ENCODE results near the gene TCP11.
A peak's percentile ranks its signal among the peaks of the same experiment; 100 is the strongest.

The TCP11 gene

DNA sequence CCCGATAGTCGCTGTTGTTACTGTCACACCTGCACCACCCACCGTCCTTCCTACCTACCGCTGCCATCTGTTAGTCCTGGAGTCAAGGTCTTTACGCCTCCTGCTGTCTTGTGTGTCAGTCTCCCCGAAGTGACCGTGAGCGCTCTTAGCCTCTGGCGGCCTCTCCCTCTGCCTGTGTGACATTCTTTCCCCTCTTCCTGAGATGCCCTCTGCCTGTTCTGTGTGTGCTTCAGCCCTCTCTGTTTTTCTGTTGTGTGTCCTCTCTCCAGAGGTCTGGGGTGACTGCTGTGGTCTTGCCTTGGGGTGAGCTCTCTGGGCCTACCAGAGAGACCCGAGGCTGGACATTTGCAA lies 54.9 kb downstream of the TCP11 start:
- Histone ChIP-seq H3K4me1 (peaks cover 0 to 36% (median 16%) of the 10 kb centered on the region in 4 donors), H3K27ac (no peak overlapping the region), H3K4me3 (no peak overlapping the region), H3K9me3 (no peaks in the 10 kb centered on the region), H3K27me3 (no peaks in the 10 kb centered on the region), H3K36me3 (peaks cover 71 to 91% (median 89%) of the 10 kb centered on the region in 3 donors)
- TF ChIP-seq, protein P1, sequence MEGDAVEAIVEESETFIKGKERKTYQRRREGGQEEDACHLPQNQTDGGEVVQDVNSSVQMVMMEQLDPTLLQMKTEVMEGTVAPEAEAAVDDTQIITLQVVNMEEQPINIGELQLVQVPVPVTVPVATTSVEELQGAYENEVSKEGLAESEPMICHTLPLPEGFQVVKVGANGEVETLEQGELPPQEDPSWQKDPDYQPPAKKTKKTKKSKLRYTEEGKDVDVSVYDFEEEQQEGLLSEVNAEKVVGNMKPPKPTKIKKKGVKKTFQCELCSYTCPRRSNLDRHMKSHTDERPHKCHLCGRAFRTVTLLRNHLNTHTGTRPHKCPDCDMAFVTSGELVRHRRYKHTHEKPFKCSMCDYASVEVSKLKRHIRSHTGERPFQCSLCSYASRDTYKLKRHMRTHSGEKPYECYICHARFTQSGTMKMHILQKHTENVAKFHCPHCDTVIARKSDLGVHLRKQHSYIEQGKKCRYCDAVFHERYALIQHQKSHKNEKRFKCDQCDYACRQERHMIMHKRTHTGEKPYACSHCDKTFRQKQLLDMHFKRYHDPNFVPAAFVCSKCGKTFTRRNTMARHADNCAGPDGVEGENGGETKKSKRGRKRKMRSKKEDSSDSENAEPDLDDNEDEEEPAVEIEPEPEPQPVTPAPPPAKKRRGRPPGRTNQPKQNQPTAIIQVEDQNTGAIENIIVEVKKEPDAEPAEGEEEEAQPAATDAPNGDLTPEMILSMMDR (IDR thresholded peaks at IDR 0.05): no peak
- intact Hi-C loops (cut with DNase I; ENCODE audit: low total_unique reads): no loop called here
- DNase-seq: no peak

GRCh38 chr6:35085359-35086281 lies 55.5 kb downstream of the TCP11 start:
- H3K27ac ChIP-seq: no peak overlapping the region
- no peaks in the 10 kb centered on the region for H3K9me3 ChIP-seq
- no peaks in the 10 kb centered on the region for H3K27me3 ChIP-seq
- TF ChIP-seq, protein P1 (IDR thresholded peaks at IDR 0.05): no peak
- H3K36me3 ChIP-seq: peaks cover 78 to 98% (median 96%) of the 10 kb centered on the region in 3 donors
- intact Hi-C loops (cut with DNase I; ENCODE audit: low total_unique reads): no loop called here
- DNase-seq: no peak
- no peak overlapping the region for H3K4me3 ChIP-seq
- H3K4me1 ChIP-seq: peaks cover 0 to 29% (median 13%) of the 10 kb centered on the region in 4 donors

DNA sequence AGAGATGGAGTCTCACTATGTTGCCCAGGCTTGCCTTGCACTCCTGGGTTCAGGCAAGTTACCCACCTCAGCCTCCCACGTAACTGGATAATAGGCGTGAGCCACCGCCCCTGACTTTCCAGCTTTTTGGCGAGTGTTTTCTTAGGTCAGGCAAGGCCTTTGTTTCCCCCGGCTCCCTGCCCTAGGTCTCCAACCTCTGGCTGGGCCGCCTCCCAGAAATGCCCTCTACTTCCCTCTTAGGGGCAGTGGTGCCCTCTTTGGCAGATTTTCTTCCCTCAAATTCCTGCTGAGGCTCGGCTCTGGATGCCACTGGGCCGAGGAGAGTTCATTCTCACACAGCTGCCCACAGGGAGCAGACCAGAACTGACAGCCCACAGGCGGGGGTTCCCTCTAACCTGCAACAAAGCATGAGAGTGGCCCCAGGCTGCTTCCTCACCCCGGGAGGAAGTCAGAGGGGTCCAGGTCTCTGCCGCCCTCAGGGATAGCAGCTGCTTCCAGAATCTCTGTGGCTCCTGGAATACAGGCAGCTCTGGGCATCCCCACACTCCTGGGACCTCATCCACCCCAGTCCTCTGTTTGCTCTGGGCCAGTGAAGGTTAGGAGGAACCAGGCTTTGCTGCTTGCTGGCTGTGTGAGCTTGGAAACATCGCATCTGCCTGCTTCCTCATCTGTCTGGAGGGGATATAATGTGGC lies 56.5 kb downstream of the TCP11 start:
- intact Hi-C loops (cut with DNase I; ENCODE audit: low total_unique reads): no loop called here
- Histone ChIP-seq H3K27ac (no peak overlapping the region), H3K27me3 (no peaks in the 10 kb centered on the region), H3K9me3 (no peaks in the 10 kb centered on the region), H3K4me1 (peaks cover 0 to 20% (median 9%) of the 10 kb centered on the region in 4 donors), H3K4me3 (no peak overlapping the region), H3K36me3 (peaks cover 87 to 100% (median 99%) of the 10 kb centered on the region in 3 donors)
- DNase-seq: peak; percentile 14 to 55
- TF ChIP-seq, protein P1 (IDR thresholded peaks at IDR 0.05): no peak

DNA sequence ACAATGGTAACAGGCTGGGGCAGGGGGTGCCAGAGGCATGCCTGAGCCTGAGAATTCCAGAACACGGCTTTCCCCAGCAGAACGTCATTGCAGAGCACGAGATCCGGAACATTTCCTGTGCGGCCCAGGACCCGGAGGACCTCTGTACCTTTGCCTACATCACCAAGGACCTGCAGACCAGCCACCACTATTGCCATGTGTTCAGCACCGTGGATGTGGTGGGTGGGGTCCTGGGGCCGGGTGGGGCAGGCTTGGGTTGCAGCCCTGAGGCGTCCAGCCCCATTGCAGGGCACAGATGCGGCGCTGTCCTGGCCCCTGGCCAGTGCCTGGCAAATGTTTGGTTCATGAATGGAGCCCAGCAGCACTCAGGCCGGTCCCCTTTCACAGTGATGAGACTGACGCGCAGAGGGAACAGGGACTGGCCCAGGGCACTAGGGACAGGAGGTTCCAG lies 57.1 kb downstream of the TCP11 start:
- Histone ChIP-seq H3K4me3 (no peak overlapping the region), H3K27ac (no peak overlapping the region), H3K4me1 (peaks cover 0 to 14% (median 4%) of the 10 kb centered on the region in 4 donors), H3K36me3 (peaks cover 93 to 100% (median 100%) of the 10 kb centered on the region in 3 donors), H3K27me3 (no peaks in the 10 kb centered on the region), H3K9me3 (no peaks in the 10 kb centered on the region)
- TF ChIP-seq, protein P1 (IDR thresholded peaks at IDR 0.05): no peak
- intact Hi-C loops (cut with DNase I; ENCODE audit: low total_unique reads): no loop called here
- DNase-seq: peak; percentile 17 to 60

DNA sequence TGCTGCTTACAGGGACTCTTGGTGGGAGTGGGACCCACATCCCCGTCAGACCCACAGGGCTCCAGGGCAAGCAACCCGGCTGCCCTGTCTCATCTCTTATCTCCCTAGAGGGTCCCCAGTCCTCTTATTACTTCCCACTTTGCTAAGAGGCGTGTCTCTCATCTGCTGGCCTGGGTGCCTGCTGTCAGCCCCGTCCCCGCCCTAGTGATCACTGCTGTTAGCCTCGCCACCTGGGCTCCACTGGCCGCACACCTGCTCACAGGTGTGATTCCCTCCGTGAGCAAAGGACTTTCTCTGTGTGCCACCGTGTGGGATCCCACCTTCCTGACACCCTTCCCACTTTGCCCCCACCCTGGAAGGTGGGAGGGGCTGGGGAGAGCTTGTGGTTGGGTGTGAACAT lies 57.6 kb downstream of the TCP11 start:
- Histone ChIP-seq H3K9me3 (no peaks in the 10 kb centered on the region), H3K36me3 (peaks cover 98 to 100% (median 100%) of the 10 kb centered on the region in 3 donors), H3K27me3 (no peaks in the 10 kb centered on the region), H3K4me1 (peaks cover 0 to 8% (median 3%) of the 10 kb centered on the region in 4 donors), H3K27ac (no peak overlapping the region), H3K4me3 (no peak overlapping the region)
- TF ChIP-seq, protein P1 (IDR thresholded peaks at IDR 0.05): no peak
- intact Hi-C loops (cut with DNase I; ENCODE audit: low total_unique reads): no loop called here
- peak in 1 of 2 donors; percentile 58 for DNase-seq

Data from tibial artery (tissue), 4 donors.